Measurements from ENCODE around the gene MIER1. TPM values are rescaled to one million over a fixed set of nuclear protein-coding genes. Genes with fewer than 3 reads are reported as not detected.

The MIER1 gene
- total and polyA plus RNA-seq, 9 of the 15 experiments (the other 6 are each of a cell fraction or from before 2014, with no cell fraction given), result 13.9 to 34.8 (median 21.5) TPM

GRCh38 chr1:66931590-66931989 is 6.8 kb downstream of the MIER1 start:
- peak overlapping the region; percentile 98 for H3K4me2 ChIP-seq (ENCODE audit: insufficient read depth, low read length)
- H3K9me1 ChIP-seq (ENCODE audit: control insufficient read depth, insufficient read depth, low read length), result no peaks in the 10 kb centered on the region
- no peaks in the 10 kb centered on the region for H3K9me3 ChIP-seq (replicated peaks; ENCODE audit: control insufficient read depth, insufficient read depth, low read depth, low read length)
- H3K27ac ChIP-seq (ENCODE audit: extremely low read depth, low read depth, low read length), result peak overlapping the region; percentile 89
- no TSS peak for BruUV-seq (replicated peaks)
- no peaks in the 10 kb centered on the region for H4K20me1 ChIP-seq (replicated peaks; ENCODE audit: control insufficient read depth, insufficient read depth, low read length)
- peaks cover 8 to 16% of the 10 kb centered on the region in 2 experiments; a peak in 4 of 5 replicates for H3K4me1 ChIP-seq (replicated peaks in 1 of 2; ENCODE audit: control insufficient read depth in 2 of 2, insufficient read depth in 2 of 2, low read length in 2 of 2)
- H3K27me3 ChIP-seq (ENCODE audit: control insufficient read depth in 2 of 2, insufficient read depth in 2 of 2, low read length in 2 of 2), result no peaks in the 10 kb centered on the region
- ATAC-seq (no peak), DNase-seq (ENCODE audit: extremely low read depth in 1 of 4, low spot score in 3 of 4) (no peak), FAIRE-seq (peak; percentile 15)
- H3K9ac ChIP-seq (ENCODE audit: insufficient read depth in 1 of 2, low read depth in 2 of 2, low read length in 2 of 2), result peak overlapping the region in 1 of 2 experiments; percentile 88; a peak in 2 of 4 replicates
- in situ Hi-C loops (cut with MboI) (no loop called here), intact Hi-C loops (cut with micrococcal nuclease) (loop anchor here (5.0 to 10.0 kb wide), 2 partner anchors 756 to 1457 kb away; partner anchors contain the start of gene GADD45A)
- WGBS (ENCODE audit: insufficient coverage, low coverage, missing lambda C conversion rate), result 0% methylated on average over 4 of the region's 4 CpGs
- peaks cover 2% of the 10 kb centered on the region; the same call in 1 of the 3 replicates for H3K36me3 ChIP-seq (ENCODE audit: control insufficient read depth, insufficient read depth, low read length)
- ChIA-PET CTCF (ENCODE audit: low intra/inter-chr PET ratio) (no interaction called here), POLR2A (interaction anchor here (2.3 kb wide), 1 partner anchor 12 kb away, joined by 11 read pairs; no protein-coding TSS in a partner anchor)
- H3K4me3 ChIP-seq, result peak overlapping the region; percentile 85
- no peak overlapping the region for H2AFZ ChIP-seq (ENCODE audit: low read depth, low read length)
- H3K79me2 ChIP-seq (ENCODE audit: control insufficient read depth, insufficient read depth, low read length), result peaks cover 98% of the 10 kb centered on the region
- TF ChIP-seq HLTF (IDR thresholded peaks at IDR 0.05), result 0 out of 2 replicates have a peak, but pooled peaks have one; percentile 28
- peak; percentile 55 for TF ChIP-seq CHD1 (IDR thresholded peaks at IDR 0.05; ENCODE audit: low read length)
- TF ChIP-seq MLLT1 (IDR thresholded peaks at IDR 0.05), result peak; percentile 70 to 80; a peak in 3 of 4 replicates
- 0 out of 4 replicates have a peak, but pooled peaks of 1 of the 2 experiments have one; percentile 71 for TF ChIP-seq UBTF (IDR thresholded peaks at IDR 0.05; ENCODE audit: borderline replicate concordance in 1 of 2, low read depth in 2 of 2, low read length in 2 of 2)
- TF ChIP-seq CTCFL (IDR thresholded peaks at IDR 0.05; ENCODE audit: borderline replicate concordance, insufficient read depth, low read depth, low read length, poor library complexity, severe bottlenecking), result no peak

Measured in K562 (cell line).